HG02623 (cell line): ENCODE data around the gene ENPP7.

ENCODE experiments used
- ATAC-seq: cut with Tn5 transposase; IDR thresholded peaks from one replicate; pipeline ENCODE4 v1.9.1; 2021; ENCODE audit warnings: moderate library complexity; ENCODE audit not compliant: unreplicated experiment

ENPP7 gene

DNA sequence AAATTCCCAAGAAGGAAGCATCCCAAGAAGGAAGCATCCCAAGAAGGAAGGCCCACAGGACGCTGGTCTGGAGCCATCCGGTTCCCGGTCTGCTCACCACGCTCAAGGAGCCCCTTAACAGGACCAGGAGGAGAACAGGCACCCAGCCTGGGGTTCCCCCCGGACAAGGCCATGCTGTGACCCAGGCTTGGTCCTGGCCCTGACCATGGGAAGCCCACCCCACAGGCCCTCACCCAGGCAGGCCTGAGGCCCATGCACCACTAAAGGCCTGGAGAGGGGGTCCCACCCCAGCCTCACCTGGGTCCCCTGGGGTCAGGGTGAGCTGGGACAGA is 340 bp upstream of the ENPP7 start:
- ATAC-seq = no peak

GRCh38 chr17:79732254-79732653 is 1.5 kb downstream of the ENPP7 start:
- ATAC-seq = no peak

GRCh38 chr17:79732804-79733691 is 2.3 kb downstream of the ENPP7 start:
- no peak for ATAC-seq

DNA sequence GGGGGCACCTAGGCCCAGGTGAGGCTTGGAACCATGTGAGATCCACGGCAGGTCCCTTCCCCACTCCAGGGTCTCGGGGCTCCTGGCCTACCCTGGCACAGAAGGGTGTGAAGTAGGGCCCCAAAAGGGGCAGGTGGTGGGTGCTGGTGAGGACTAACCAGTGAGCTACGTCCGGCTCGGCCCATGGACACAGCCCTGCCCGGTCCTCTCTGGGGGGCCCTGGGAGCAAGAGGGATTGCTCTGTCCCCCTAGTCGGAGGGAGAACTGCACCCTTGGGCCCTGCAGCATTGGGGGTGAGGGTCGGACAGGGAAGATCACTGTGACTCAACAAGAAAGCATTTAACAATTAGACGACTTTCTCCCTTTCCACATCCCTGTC is 2.9 kb downstream of the ENPP7 start:
- ATAC-seq = no peak

GRCh38 chr17:79735096-79735495 is 4.4 kb downstream of the ENPP7 start:
- ATAC-seq = no peak

GRCh38 chr17:79737046-79737921 is 6.5 kb downstream of the ENPP7 start:
- no peak for ATAC-seq

- no peak for ATAC-seq
Observed at GRCh38 chr17:79737922-79738578, 7.3 kb downstream of the ENPP7 start.

GRCh38 chr17:79738643-79739042 is 7.9 kb downstream of the ENPP7 start:
- no peak for ATAC-seq

DNA sequence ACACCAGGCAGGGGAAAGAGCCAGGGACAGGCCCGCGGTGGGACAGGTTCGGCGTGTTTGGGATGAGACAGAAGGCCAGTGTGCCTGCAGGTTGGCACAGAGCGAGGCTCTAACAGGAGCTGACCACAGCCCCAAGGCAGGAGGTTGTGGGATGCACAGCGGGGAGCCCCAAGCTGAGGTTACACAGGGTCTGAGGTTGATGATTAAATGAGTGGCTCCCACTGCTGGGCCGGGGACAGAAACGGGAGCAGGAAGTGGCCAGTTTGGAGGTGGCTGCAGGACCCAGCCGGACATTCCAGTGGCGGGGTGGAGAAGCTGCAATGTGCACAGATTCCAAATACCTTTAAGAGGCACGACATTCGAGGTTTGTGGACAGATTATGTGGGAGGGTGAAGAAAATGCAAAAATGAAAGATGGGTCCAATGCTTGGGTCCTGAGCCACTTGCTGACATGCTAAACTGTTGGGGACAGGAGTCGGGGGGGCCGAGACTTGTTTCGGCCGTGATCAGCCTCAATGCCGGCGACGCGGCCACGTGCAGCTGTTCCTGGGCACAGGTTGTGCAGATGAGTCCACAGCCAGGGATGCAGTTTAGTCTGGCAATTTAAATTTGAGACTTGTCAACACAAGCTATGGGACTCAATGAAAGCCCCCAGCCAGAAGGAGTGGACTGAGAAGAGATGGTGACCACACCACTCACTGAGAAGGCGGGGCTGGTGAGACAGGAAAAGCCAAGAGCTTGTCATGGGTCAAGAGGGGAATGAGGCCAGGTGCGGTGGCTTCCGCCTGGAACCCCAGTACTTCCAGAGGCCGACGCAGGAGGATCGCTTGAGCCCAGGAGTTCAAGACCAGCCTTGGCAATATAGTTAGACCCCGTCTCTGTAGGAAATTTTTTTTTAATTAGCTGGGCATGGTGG is 8.7 kb downstream of the ENPP7 start:
- no peak for ATAC-seq

DNA sequence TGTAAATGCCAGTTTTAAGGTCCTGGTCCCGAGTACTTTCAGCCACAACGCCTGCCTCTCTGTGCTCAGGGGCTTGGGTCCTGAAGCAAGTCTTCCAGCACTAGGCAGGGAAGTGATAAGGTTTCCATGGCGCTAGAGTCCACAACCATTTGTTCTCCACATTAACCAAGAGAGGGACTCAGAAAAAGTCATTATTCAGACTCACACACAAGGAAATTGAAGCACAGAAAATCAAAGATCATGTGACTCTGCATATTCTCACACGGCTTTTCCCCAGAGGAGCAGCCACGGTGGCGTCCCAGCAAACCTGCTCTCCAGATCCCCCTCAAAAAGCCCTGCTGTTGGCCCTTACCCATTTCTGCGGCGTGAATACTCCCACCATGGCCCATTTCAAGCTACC is 9.7 kb downstream of the ENPP7 start:
- ATAC-seq = no peak

DNA sequence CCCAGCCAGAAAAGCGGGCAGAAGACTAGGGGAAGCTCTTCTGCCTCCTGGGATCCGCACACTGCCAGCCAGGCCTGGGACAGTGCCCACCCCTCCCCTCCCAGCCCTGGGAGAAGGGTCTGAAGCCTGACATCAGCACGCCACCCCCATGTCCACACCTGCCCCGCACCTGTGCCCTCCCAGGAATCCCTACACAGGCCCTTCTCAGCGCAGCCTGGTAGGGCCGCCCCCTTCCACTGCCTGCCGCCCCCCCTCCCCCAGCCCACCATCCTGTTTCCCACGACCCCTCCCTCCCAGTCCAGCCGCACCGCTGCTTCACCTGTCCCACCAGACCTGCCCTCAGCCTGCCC is 10.6 kb downstream of the ENPP7 start:
- ATAC-seq = no peak

GRCh38 chr17:79741751-79742588 is 11.2 kb downstream of the ENPP7 start:
- ATAC-seq = no peak

DNA sequence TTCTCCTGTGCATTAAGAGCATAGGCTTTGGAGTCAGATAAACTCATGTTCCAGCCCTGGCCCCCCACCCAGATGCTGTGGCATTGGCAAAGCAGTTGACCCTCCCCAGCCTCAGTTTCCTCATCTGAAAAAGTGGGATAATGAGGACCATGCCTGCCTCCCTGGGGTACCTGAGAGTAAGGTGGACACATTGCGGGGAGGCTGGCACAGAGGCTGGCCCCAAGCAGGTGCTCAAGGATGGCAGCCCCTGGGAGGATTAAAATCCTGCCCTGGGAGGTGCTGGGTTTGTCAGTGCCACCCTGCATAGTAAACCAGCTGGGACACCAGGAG is 11.8 kb downstream of the ENPP7 start:
- ATAC-seq = no peak

GRCh38 chr17:79742951-79743476 is 12.3 kb downstream of the ENPP7 start:
- ATAC-seq = no peak

GRCh38 chr17:79743614-79744013 is 12.9 kb downstream of the ENPP7 start:
- ATAC-seq = no peak

DNA sequence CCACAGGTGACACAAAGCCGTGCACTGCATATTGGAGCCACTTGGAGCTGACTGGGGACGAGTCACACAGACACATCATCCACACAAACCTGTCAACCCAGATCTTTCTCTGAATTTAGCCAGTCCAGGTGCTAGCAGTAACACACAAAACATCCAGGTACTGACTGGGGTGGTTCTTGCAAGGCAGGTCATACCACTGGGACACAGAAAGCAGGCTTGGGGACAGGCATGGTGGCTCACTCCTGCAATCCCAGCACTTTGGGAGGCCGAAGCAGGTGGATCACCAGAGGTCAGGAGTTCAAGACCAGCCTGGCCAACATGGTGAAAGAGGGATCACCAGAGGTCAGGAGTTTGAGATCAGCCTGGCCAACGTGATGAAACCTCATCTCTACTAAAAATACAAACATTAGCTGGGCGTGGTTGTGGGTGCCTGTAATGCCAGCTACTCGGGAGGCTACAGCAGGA is 14.9 kb downstream of the ENPP7 start:
- no peak for ATAC-seq

DNA sequence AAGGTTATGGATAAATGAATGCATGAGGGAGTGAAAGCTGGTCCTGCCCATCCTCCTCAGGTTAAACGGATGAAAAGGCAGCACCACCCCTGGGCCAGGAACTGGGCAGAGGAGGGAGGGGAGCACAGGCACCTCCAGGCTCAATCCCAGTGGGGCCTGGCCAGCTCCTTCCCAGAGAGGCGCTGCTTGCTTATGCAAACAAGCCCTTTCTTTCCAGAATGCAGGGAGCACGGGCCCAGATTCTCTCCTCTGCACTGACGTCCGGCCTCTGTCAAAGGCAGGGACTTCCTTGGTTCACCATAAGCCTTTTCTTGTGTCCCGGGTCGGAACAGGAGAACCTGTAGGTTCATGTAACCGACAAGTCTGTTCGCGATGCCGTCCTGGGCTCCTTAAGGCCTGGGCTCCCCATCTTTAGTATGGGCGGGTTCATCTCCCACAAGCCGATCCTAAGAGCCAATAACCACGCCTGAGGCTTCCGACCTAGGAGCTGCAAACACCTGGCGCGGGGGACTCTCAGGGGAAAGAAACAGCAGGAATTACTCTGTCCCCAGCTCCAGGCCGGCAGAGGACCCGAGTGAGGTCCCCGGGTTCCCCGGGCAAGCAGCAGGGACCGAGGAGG is 16.3 kb downstream of the ENPP7 start:
- no peak for ATAC-seq

- no peak for ATAC-seq
Observed at GRCh38 chr17:79747508-79748294, 17.0 kb downstream of the ENPP7 start.
